B cell (primary cell): ENCODE results near the gene PCDHGA10.
A peak's percentile ranks its signal among the peaks of the same experiment; 100 is the strongest.
"Not testable (repeated sequence)": the region's sequence is repeated elsewhere in the genome, so short reads cannot be mapped to it uniquely, and the experiment has no call there.

ENCODE experiments used
- CTCF ChIP-seq: fragments of 200-600 bp; IDR thresholded peaks from one replicate; pipeline ENCODE4 v1.8.0; 2022; ENCODE audit warnings: antibody characterized with exemption, mild to moderate bottlenecking
- EZH2 ChIP-seq: IDR thresholded peaks from 2 replicates; pipeline ENCODE4 v1.6.1; 2012; ENCODE audit warnings: borderline replicate concordance, low read depth, mild to moderate bottlenecking, moderate library complexity, low read length; ENCODE audit not compliant: insufficient read depth, poor library complexity, severe bottlenecking

GRCh38 chr5:141417494-141418172 is 4.8 kb downstream of the PCDHGA10 start, which contains the start of gene PCDHGB7:
- not testable (repeated sequence) for TF ChIP-seq EZH2
- TF ChIP-seq CTCF, result peak; percentile 62
